Left forelimb (tissue), 1 donor: ENCODE results near the gene KCTD19.

Experiments used
- DNase-seq: peaks from one replicate; pipeline ENCODE4 v3.0.0-alpha.2; 2018; ENCODE audit warnings: low spot score

The KCTD19 gene

GRCh38 chr16:67242138-67242730 is 84.3 kb downstream of the KCTD19 start:
- DNase-seq: peak; percentile 55

- no peak for DNase-seq
Observed at GRCh38 chr16:67241008-67241900, 85.3 kb downstream of the KCTD19 start.

- no peak for DNase-seq
Observed at GRCh38 chr16:67240506-67240905, 86.0 kb downstream of the KCTD19 start.
